Measurements from ENCODE around the gene RALGDS. TPM values are rescaled to one million over a fixed set of nuclear protein-coding genes. Genes with fewer than 3 reads are reported as not detected.

RALGDS gene
- total and polyA plus RNA-seq, 9 of the 15 experiments (the other 6 are each of a cell fraction or from before 2014, with no cell fraction given): 0.75 to 43.3 (median 27.1) TPM

DNA sequence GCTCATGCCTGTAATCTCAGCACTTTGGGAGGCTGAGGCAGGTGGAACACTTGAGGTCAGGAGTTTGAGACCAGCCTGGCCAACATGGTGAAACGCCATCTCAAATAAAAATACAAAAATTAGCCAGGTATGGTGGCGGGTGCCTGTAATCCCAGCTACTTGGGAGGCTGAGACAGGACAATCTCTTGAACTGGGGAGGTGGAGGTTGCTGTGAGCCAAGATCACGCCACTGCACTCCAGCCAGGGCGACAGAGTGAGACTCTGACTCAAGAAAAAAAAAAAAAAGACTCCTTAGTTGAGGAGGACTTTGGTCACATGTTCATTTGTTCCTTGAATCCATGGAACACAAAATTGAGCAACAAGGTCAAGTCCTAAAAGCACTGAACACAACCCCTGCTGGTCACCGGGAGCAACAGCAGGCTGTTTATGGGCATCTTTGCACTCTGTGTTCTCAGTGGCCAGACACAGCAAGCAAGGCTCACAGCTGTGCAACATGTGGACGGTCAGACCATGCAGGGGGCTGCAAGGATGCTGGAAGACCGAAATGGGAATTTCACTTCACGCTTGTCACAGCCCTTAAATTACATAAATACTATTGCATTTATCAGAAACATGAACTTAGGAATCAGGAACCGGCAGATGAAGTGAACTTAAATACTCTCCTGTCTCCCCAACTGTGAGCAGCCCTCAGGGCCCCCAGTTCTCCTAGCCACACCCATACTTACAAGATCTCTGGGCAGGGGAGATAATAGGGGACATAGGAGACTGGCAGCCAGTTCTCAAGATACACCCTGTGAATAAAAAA is 39.9 kb upstream of the RALGDS start (continued):
- TF ChIP-seq, protein P1, sequence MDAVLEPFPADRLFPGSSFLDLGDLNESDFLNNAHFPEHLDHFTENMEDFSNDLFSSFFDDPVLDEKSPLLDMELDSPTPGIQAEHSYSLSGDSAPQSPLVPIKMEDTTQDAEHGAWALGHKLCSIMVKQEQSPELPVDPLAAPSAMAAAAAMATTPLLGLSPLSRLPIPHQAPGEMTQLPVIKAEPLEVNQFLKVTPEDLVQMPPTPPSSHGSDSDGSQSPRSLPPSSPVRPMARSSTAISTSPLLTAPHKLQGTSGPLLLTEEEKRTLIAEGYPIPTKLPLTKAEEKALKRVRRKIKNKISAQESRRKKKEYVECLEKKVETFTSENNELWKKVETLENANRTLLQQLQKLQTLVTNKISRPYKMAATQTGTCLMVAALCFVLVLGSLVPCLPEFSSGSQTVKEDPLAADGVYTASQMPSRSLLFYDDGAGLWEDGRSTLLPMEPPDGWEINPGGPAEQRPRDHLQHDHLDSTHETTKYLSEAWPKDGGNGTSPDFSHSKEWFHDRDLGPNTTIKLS (IDR thresholded peaks at IDR 0.05; ENCODE audit: borderline replicate concordance, low read depth): no peak
- TF ChIP-seq BRD9 (IDR thresholded peaks at IDR 0.05; ENCODE audit: low read depth, partially characterized antibody) (no peak), CEBPG (CRISPR knock-in tag; IDR thresholded peaks at IDR 0.05) (peak; percentile 90), CEBPG (tag; conservative IDR thresholded peaks at IDR 0.05 in 1 of 2, IDR thresholded peaks at IDR 0.05 in 1 of 2) (peak; percentile 79 to 89), EP400 (IDR thresholded peaks at IDR 0.05) (peak; percentile 46; the same call in 1 of the 2 replicates), CREB1 (IDR thresholded peaks at IDR 0.05) (no peak), CREB1 (CRISPR knock-in tag; IDR thresholded peaks at IDR 0.05) (no peak), NONO (IDR thresholded peaks at IDR 0.05; ENCODE audit: low read depth in 2 of 2, low read length in 1 of 2) (no peak), HDAC6 (IDR thresholded peaks at IDR 0.05; ENCODE audit: low read depth, low read length) (no peak), BCOR (IDR thresholded peaks at IDR 0.05) (peak; percentile 54; the same call in 1 of the 2 replicates), ZNF12 (CRISPR knock-in tag; IDR thresholded peaks at IDR 0.05) (no peak), RFX5 (IDR thresholded peaks at IDR 0.05; ENCODE audit: low read depth, low read length) (no peak), PTRF (tag; IDR thresholded peaks at IDR 0.05) (no peak), MBD2 (IDR thresholded peaks at IDR 0.05; ENCODE audit: borderline replicate concordance, low read depth) (no peak), ARID1B (IDR thresholded peaks at IDR 0.05) (0 out of 2 replicates have a peak, but pooled peaks have one; percentile 16), NR2F6 (CRISPR knock-in tag; IDR thresholded peaks at IDR 0.05) (no peak), SIN3A (IDR thresholded peaks at IDR 0.05; ENCODE audit: borderline replicate concordance in 2 of 2, control insufficient read depth in 1 of 2, low read depth in 2 of 2, low read length in 2 of 2) (peak in 1 of 2 experiments; percentile 47; a peak in 1 of 4 replicates), NFATC3 (IDR thresholded peaks at IDR 0.05) (peak; percentile 21; the same call in 1 of the 2 replicates), EWSR1 (IDR thresholded peaks at IDR 0.05; ENCODE audit: borderline replicate concordance, low read depth, partially characterized antibody) (no peak), ZNF23 (CRISPR knock-in tag; IDR thresholded peaks at IDR 0.05) (no peak), ZNF551 (CRISPR knock-in tag; IDR thresholded peaks at IDR 0.05) (no peak), SMAD3 (CRISPR knock-in tag; conservative IDR thresholded peaks at IDR 0.05) (no peak)
- TF ChIP-seq, protein P2, sequence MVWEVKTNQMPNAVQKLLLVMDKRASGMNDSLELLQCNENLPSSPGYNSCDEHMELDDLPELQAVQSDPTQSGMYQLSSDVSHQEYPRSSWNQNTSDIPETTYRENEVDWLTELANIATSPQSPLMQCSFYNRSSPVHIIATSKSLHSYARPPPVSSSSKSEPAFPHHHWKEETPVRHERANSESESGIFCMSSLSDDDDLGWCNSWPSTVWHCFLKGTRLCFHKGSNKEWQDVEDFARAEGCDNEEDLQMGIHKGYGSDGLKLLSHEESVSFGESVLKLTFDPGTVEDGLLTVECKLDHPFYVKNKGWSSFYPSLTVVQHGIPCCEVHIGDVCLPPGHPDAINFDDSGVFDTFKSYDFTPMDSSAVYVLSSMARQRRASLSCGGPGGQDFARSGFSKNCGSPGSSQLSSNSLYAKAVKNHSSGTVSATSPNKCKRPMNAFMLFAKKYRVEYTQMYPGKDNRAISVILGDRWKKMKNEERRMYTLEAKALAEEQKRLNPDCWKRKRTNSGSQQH (CRISPR knock-in tag; IDR thresholded peaks at IDR 0.05): no peak
- TF ChIP-seq, protein P3, sequence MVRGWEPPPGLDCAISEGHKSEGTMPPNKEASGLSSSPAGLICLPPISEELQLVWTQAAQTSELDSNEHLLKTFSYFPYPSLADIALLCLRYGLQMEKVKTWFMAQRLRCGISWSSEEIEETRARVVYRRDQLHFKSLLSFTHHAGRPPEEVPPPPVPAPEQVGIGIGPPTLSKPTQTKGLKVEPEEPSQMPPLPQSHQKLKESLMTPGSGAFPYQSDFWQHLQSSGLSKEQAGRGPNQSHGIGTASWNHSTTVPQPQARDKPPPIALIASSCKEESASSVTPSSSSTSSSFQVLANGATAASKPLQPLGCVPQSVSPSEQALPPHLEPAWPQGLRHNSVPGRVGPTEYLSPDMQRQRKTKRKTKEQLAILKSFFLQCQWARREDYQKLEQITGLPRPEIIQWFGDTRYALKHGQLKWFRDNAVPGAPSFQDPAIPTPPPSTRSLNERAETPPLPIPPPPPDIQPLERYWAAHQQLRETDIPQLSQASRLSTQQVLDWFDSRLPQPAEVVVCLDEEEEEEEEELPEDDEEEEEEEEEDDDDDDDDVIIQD (CRISPR knock-in tag; IDR thresholded peaks at IDR 0.05): no peak
- TF ChIP-seq, protein P4, sequence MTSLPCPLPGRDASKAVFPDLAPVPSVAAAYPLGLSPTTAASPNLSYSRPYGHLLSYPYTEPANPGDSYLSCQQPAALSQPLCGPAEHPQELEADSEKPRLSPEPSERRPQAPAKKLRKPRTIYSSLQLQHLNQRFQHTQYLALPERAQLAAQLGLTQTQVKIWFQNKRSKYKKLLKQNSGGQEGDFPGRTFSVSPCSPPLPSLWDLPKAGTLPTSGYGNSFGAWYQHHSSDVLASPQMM (CRISPR knock-in tag; IDR thresholded peaks at IDR 0.05): no peak
